H1 (cell line): ENCODE data around the gene MAP3K6. TPM values are rescaled to one million over a fixed set of nuclear protein-coding genes. Genes with fewer than 3 reads are reported as not detected.
A peak's percentile ranks its signal among the peaks of the same experiment; 100 is the strongest.

ENCODE experiments used
- CTCF ChIA-PET: fragments of 300-600 bp; sonication (Branson Sonifier 250); formaldehyde crosslinking; loops from one replicate; lab custom pipeline; 2021; ENCODE audit not compliant: partially characterized antibody; lab: Charles Lee
- POLR2A ChIA-PET: fragments of 300-600 bp; sonication (Branson Sonifier 250); formaldehyde crosslinking; loops from one replicate; lab custom pipeline; 2021; ENCODE audit warnings: inconsistent platforms; ENCODE audit not compliant: partially characterized antibody; lab: Charles Lee
- DNase-seq, 2 experiments: peaks; one replicate each; pipeline versions ENCODE4 v3.0.0 to v3.0.0-alpha.2; 2010 to 2022; ENCODE audit warnings: low spot score in 2 of 2, low read depth in 1 of 2, mixed read lengths in 1 of 2
- FAIRE-seq: peaks from 2 replicates; lab custom pipeline; 2011; peaks lifted over from hg19 to GRCh38; lab: Jason Lieb, UNC
- H2AFZ ChIP-seq: 2 replicates; pipeline ENCODE4 v1.8.1; 2012; ENCODE audit warnings: low read length, inconsistent platforms
- H2AK5ac ChIP-seq: 2 replicates; pipeline ENCODE4 v1.6.1; 2013; ENCODE audit warnings: low read depth, low read length
- H2BK120ac ChIP-seq: replicated peaks from 2 replicates; pipeline ENCODE3; 2013; ENCODE audit warnings: low read depth, low read length, inconsistent platforms
- H2BK12ac ChIP-seq: 2 replicates; pipeline ENCODE4 v1.6.1; 2013; ENCODE audit warnings: low read depth, low read length
- H2BK15ac ChIP-seq: 2 replicates; pipeline ENCODE4 v1.6.1; 2013; ENCODE audit warnings: low read length
- H2BK20ac ChIP-seq: 2 replicates; pipeline ENCODE4 v1.6.1; 2013; ENCODE audit warnings: low read length
- H2BK5ac ChIP-seq: 2 replicates; pipeline ENCODE4 v1.6.1; 2013; ENCODE audit warnings: low read depth, low read length
- H3K14ac ChIP-seq: 2 replicates; pipeline ENCODE4 v1.6.1; 2013; ENCODE audit warnings: inconsistent platforms; ENCODE audit not compliant: insufficient read length
- H3K18ac ChIP-seq: 2 replicates; pipeline ENCODE4 v1.6.1; 2013; ENCODE audit warnings: low read length; ENCODE audit errors: extremely low read depth
- H3K23ac ChIP-seq: 2 replicates; pipeline ENCODE4 v1.6.1; 2013; ENCODE audit warnings: inconsistent platforms; ENCODE audit not compliant: insufficient read length
- H3K23me2 ChIP-seq: 2 replicates; pipeline ENCODE4 v1.6.1; 2013; ENCODE audit warnings: low read depth, low read length
- H3K27ac ChIP-seq: 2 replicates; pipeline ENCODE4 v1.6.1; 2011; ENCODE audit warnings: low read depth, low read length, inconsistent platforms
- H3K27me3 ChIP-seq, 4 experiments: replicated peaks in 1 of 4; 1 replicate in 1 of 4; 2 replicates in 3 of 4; pipeline versions ENCODE4 v1.6.1 to v1.8.1; 2011 to 2013; ENCODE audit warnings: low read length in 3 of 4, mild to moderate bottlenecking in 3 of 4, inconsistent platforms in 2 of 4, mixed read lengths in 2 of 4, moderate library complexity in 1 of 4; ENCODE audit not compliant: control insufficient read depth in 3 of 4, insufficient read depth in 3 of 4; ENCODE audit errors: extremely low read depth in 1 of 4
- H3K36me3 ChIP-seq, 4 experiments: 2 replicates each; pipeline versions ENCODE4 v1.6.1 to v1.8.1; 2011 to 2013; ENCODE audit warnings: mild to moderate bottlenecking in 4 of 4, low read length in 3 of 4, moderate library complexity in 2 of 4, control low read depth in 1 of 4, inconsistent platforms in 1 of 4; ENCODE audit not compliant: insufficient read depth in 4 of 4, control insufficient read depth in 2 of 4
- H3K4ac ChIP-seq: replicated peaks from 2 replicates; pipeline ENCODE3; 2013; ENCODE audit warnings: low read length, low read depth, mixed read lengths, inconsistent platforms; ENCODE audit not compliant: insufficient read length
- H3K4me1 ChIP-seq, 4 experiments: replicated peaks in 1 of 4; 1 replicate in 1 of 4; 2 replicates in 3 of 4; pipeline versions ENCODE4 v1.6.1 to v1.8.1; 2011 to 2013; ENCODE audit warnings: low read length in 3 of 4, inconsistent platforms in 2 of 4, mixed read lengths in 1 of 4; ENCODE audit not compliant: insufficient read depth in 4 of 4, control insufficient read depth in 3 of 4
- H3K4me2 ChIP-seq, 2 experiments: 2 replicates each; pipeline versions ENCODE4 v1.6.1 to v1.8.1; 2011 to 2013; ENCODE audit warnings: low read depth in 2 of 2, low read length in 2 of 2, control low read depth in 1 of 2, inconsistent platforms in 1 of 2, mild to moderate bottlenecking in 1 of 2; ENCODE audit not compliant: insufficient read depth in 1 of 2
- H3K4me3 ChIP-seq, 4 experiments: fragments of 200-600, 300-600 bp in 1 of 4; sonication (generic), shearing (Covaris generic), sonication (Bioruptor Twin) in 1 of 4; 2 replicates each; pipeline versions ENCODE4 v1.5.1 to v1.8.1; 2011 to 2016; ENCODE audit warnings: low read length in 4 of 4, low read depth in 3 of 4, control low read depth in 2 of 4, inconsistent platforms in 2 of 4, mild to moderate bottlenecking in 2 of 4, mixed read lengths in 1 of 4, moderate library complexity in 1 of 4; ENCODE audit not compliant: insufficient read depth in 2 of 4; ENCODE audit errors: extremely low read depth in 1 of 4
- H3K56ac ChIP-seq: replicated peaks from 2 replicates; pipeline ENCODE3; 2013; ENCODE audit warnings: low read depth, mild to moderate bottlenecking, mixed read lengths, low read length, inconsistent platforms; ENCODE audit not compliant: insufficient read length
- H3K79me1 ChIP-seq: 2 replicates; pipeline ENCODE4 v1.6.1; 2013; ENCODE audit warnings: low read depth, low read length, control low read depth
- H3K79me2 ChIP-seq, 2 experiments: 2 replicates each; pipeline versions ENCODE4 v1.6.1 to v1.8.1; 2012 to 2013; ENCODE audit warnings: low read length in 2 of 2, mild to moderate bottlenecking in 2 of 2, inconsistent platforms in 1 of 2; ENCODE audit not compliant: insufficient read depth in 2 of 2, control insufficient read depth in 1 of 2
- H3K9ac ChIP-seq, 4 experiments: replicated peaks in 1 of 4; 1 replicate in 1 of 4; 2 replicates in 3 of 4; pipeline versions ENCODE4 v1.6.1 to v1.8.1; 2011 to 2013; ENCODE audit warnings: low read depth in 3 of 4, low read length in 3 of 4, control low read depth in 2 of 4, mild to moderate bottlenecking in 2 of 4, moderate library complexity in 2 of 4, inconsistent platforms in 1 of 4; ENCODE audit errors: extremely low read depth in 1 of 4
- H3K9me3 ChIP-seq, 2 experiments: 2 replicates each; pipeline versions ENCODE4 v1.6.1 to v1.8.1; 2012 to 2013; ENCODE audit warnings: mild to moderate bottlenecking in 2 of 2, moderate library complexity in 2 of 2, control low read depth in 1 of 2, inconsistent platforms in 1 of 2, low read depth in 1 of 2, low read length in 1 of 2, mixed read lengths in 1 of 2; ENCODE audit not compliant: insufficient read depth in 2 of 2
- H4K20me1 ChIP-seq, 2 experiments: replicated peaks in 1 of 2; 2 replicates each; pipeline versions ENCODE3 to v1.8.1; 2011 to 2013; ENCODE audit warnings: inconsistent platforms in 2 of 2, low read length in 2 of 2, mild to moderate bottlenecking in 1 of 2; ENCODE audit not compliant: insufficient read depth in 2 of 2, control insufficient read depth in 1 of 2
- H4K5ac ChIP-seq: 2 replicates; pipeline ENCODE4 v1.6.1; 2013; ENCODE audit warnings: low read length, low read depth, mixed read lengths, inconsistent platforms; ENCODE audit not compliant: insufficient read length
- H4K8ac ChIP-seq: 2 replicates; pipeline ENCODE4 v1.8.0; 2013; ENCODE audit warnings: mild to moderate bottlenecking, moderate library complexity, low read length, inconsistent platforms; ENCODE audit not compliant: insufficient read depth; ENCODE audit errors: extremely low read depth
- H4K91ac ChIP-seq: replicated peaks from 2 replicates; pipeline ENCODE3; 2013; ENCODE audit warnings: low read length, mixed read lengths, inconsistent platforms; ENCODE audit not compliant: insufficient read length
- KDM1A ChIP-seq: fragments of 200-600, 300-600 bp; sonication (generic); IDR thresholded peaks from 2 replicates; pipeline ENCODE4 v1.7.1; 2016; ENCODE audit warnings: mild to moderate bottlenecking, low read length, borderline replicate concordance
- POLR2A ChIP-seq, 2 experiments: IDR thresholded peaks; 1 replicate in 1 of 2; 2 replicates in 1 of 2; pipeline ENCODE4 v1.6.1; 2011; ENCODE audit warnings: low read depth in 2 of 2, low read length in 2 of 2, mild to moderate bottlenecking in 2 of 2; ENCODE audit errors: control extremely low read depth in 1 of 2
- WGBS, 2 experiments: shearing (Covaris generic) in 1 of 2; methylation state at CpG; one replicate each; pipeline versions ENCODE4 v1.1.6 to v1.1.7; 2013 to 2015; ENCODE audit warnings: low lambda C conversion rate in 2 of 2, mixed read lengths in 2 of 2, inconsistent platforms in 1 of 2, low coverage in 1 of 2, missing lambda C conversion rate in 1 of 2; ENCODE audit not compliant: insufficient replicate concordance in 2 of 2, insufficient coverage in 1 of 2, insufficient read length in 1 of 2; ENCODE audit errors: extremely low coverage in 1 of 2, missing lambda C conversion rate in 1 of 2; 5-methylcytosine and 5-hydroxymethylcytosine counted together
- polyA plus RNA-seq, 7 experiments: library from polyadenylated mRNA; depleted of rRNA in 3 of 7; stranded (reverse) in 5 of 7; unstranded in 2 of 7; fragments of >200 nt in 5 of 7; fragments of 200-250 nt in 2 of 7; gene quantifications; 1 replicate in 5 of 7; 2 replicates in 1 of 7; 4 replicates in 1 of 7; pipeline versions ENCODE4 v1.2.1 to v1.2.3, GENCODE V29; 2011 to 2013; ENCODE audit warnings: missing spikeins in 2 of 7, mixed read lengths in 2 of 7
- total RNA-seq: library from RNA; stranded (reverse); fragmentation: NEBNext Ultra II Directional; extraction: Animal tissue kit (Norgen Biotek cat#: 25700); gene quantifications from 2 replicates; pipeline ENCODE4 v1.2.1, GENCODE V29; 2021

Gene MAP3K6
- total and polyA plus RNA-seq, 2 of the 8 experiments (the other 6 are each of a cell fraction or from before 2014, with no cell fraction given) = 7.4 to 7.6 TPM

- H3K27ac ChIP-seq = no peak overlapping the region
- 77% methylated on average over 3 of the region's 4 CpGs; no CpG with 5 or more reads in 1 of the 2 experiments for WGBS, 2 experiments
- CTCF ChIA-PET = interaction anchor here (0.9 to 37.8 kb wide), 18 partner anchors 8 to 272 kb away, joined by 3 to 863 read pairs (median 5); partner anchors contain the start of genes AHDC1, GPR3, MAP3K6 and SYTL1
Observed at GRCh38 chr1:27398405-27399149, 31.8 kb upstream of the MAP3K6 start.

More at GRCh38 chr1:27398405-27399149, 31.8 kb upstream of the MAP3K6 start:
- Histone ChIP-seq H2BK120ac (no peak overlapping the region), H4K5ac (no peak overlapping the region), H2BK15ac (peak overlapping the region; percentile 61), H3K23me2 (no peaks in the 10 kb centered on the region), H3K4ac (no peak overlapping the region), H3K27me3 (no peaks in the 10 kb centered on the region), H3K56ac (no peak overlapping the region), H3K4me2 (no peak overlapping the region), H3K4me3 (no peak overlapping the region), H3K79me2 (no peaks in the 10 kb centered on the region), H3K4me1 (peaks cover 4 to 30% (median 12%) of the 10 kb centered on the region in 4 experiments), H2AFZ (no peak overlapping the region), H2BK5ac (no peak overlapping the region), H3K23ac (no peak overlapping the region), H2BK12ac (no peak overlapping the region), H3K9ac (0 out of 7 replicates have a peak overlapping the region, but pooled peaks of 1 of the 4 experiments have one; percentile 4), H4K8ac (no peak overlapping the region), H3K79me1 (no peaks in the 10 kb centered on the region), H3K9me3 (no peaks in the 10 kb centered on the region), H3K18ac (no peak overlapping the region), H3K14ac (no peak overlapping the region), H3K36me3 (no peaks in the 10 kb centered on the region), H4K20me1 (peaks cover 2 to 8% of the 10 kb centered on the region in 2 experiments), H4K91ac (no peak overlapping the region), H2AK5ac (no peak overlapping the region), H2BK20ac (peak overlapping the region; percentile 86; the same call in 1 of the 2 replicates)
- POLR2A ChIA-PET = interaction anchor here (0.8 to 2.1 kb wide), 8 partner anchors 13 to 196 kb away, joined by 3 to 8 read pairs (median 4); partner anchors contain the start of genes MAP3K6 and SYTL1
- DNase-seq = no peak
- TF ChIP-seq POLR2A (IDR thresholded peaks at IDR 0.05; ENCODE audit: control extremely low read depth in 1 of 2, low read depth in 2 of 2, low read length in 2 of 2) = peak in 1 of 2 experiments; percentile 12; a peak in 1 of 3 replicates
- TF ChIP-seq KDM1A = no peak
- FAIRE-seq = no peak
